ENCODE results near the gene FBRSL1.

DNA sequence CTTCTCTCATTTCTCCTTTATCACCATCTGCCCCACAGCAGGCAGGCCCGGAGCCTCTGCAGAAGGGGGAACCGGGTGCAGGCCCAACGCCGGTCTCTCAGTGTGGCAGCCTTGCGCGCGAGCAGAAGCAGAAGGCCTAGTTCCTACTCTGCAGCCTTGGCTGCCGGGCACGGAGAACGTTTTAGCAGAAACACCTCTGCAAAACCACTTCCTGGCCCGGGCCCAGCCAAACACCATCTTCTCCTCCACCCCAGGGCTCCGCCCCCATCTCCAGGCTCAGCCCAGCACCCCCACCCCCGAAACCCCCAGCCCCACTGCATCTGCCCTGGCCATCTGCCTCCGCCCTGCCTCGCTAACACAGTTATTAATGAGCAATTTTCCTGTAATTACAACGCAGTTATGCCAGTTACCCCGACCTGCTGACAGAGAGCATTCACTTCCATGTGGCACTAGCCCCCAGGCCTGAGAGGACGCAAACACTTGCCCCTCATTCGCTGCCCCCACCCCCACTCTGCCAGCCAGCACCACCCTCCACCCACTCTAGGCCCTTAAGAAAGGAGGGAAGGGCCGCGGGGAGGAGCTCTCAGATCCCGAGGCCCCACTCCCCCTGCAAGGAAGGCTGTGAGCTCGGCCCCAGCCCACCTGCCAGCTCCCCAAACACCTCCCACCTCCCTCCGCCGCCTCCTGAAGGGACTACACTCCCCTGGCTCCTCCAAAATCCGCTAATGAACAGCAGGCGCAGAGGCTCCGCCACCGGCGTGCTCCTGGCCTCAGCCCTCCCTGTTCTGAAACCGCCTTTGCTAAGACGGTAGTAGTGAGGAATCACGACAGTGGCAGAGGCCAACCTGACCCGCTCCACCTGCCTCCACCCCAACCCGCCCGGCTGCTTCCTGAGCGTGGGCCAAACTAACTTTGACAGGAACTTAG, 44.7 kb upstream of the FBRSL1 start:
- no peak for TF ChIP-seq EP300 (IDR thresholded peaks at IDR 0.05)
- TF ChIP-seq, protein P1, sequence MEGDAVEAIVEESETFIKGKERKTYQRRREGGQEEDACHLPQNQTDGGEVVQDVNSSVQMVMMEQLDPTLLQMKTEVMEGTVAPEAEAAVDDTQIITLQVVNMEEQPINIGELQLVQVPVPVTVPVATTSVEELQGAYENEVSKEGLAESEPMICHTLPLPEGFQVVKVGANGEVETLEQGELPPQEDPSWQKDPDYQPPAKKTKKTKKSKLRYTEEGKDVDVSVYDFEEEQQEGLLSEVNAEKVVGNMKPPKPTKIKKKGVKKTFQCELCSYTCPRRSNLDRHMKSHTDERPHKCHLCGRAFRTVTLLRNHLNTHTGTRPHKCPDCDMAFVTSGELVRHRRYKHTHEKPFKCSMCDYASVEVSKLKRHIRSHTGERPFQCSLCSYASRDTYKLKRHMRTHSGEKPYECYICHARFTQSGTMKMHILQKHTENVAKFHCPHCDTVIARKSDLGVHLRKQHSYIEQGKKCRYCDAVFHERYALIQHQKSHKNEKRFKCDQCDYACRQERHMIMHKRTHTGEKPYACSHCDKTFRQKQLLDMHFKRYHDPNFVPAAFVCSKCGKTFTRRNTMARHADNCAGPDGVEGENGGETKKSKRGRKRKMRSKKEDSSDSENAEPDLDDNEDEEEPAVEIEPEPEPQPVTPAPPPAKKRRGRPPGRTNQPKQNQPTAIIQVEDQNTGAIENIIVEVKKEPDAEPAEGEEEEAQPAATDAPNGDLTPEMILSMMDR (IDR thresholded peaks at IDR 0.05): no peak

All from esophagus muscularis mucosa (tissue), 3 donors.